Activated CD4-positive, CD25-positive, alpha-beta regulatory T cell (primary cell): ENCODE data around the gene EPB41L1.

Experiments used
- DNase-seq, 4 experiments: peaks; one replicate each; lab custom pipeline; 2025; lab: John Stamatoyannopoulos, UW

The EPB41L1 gene

DNA sequence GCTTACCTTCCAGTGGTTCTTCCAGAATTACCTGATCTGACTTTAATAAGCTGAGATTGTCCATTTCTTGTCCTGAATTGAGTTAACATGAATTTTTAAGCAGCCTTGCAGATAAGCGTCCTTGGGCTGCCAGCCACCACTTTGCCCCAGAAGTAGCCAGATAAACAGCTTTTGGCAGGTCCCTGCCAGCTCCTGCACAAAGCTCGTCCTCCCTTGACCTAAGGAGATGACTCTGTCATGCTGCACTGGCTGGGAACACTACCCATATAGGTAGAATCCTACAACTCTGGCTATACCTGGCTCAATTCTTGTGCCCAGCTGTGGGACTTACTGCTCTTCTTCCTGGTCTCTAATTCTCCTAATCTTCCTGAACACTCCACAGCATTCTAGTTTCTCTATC is 42.1 kb downstream of the EPB41L1 start:
- no peak for DNase-seq

DNA sequence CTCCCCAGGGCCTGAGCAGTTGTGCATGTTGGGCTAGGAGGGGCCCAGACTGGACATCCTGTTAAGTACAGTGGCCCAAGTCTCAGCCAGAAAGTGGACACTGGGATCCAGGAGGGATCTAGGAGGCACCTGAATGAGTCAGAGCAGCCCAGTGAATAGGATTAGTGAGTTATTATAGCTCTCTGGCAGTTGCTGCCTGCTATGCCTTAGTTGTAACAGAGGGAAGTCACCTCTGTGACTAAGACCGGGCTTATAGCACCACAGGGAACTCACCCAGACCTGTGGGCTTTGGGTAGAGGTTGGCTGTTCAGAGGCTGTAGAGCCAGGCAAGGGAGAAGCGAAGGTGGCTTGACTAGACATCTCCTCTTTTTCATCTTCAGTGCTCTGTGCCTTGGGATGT is 42.7 kb downstream of the EPB41L1 start:
- DNase-seq = no peak

DNA sequence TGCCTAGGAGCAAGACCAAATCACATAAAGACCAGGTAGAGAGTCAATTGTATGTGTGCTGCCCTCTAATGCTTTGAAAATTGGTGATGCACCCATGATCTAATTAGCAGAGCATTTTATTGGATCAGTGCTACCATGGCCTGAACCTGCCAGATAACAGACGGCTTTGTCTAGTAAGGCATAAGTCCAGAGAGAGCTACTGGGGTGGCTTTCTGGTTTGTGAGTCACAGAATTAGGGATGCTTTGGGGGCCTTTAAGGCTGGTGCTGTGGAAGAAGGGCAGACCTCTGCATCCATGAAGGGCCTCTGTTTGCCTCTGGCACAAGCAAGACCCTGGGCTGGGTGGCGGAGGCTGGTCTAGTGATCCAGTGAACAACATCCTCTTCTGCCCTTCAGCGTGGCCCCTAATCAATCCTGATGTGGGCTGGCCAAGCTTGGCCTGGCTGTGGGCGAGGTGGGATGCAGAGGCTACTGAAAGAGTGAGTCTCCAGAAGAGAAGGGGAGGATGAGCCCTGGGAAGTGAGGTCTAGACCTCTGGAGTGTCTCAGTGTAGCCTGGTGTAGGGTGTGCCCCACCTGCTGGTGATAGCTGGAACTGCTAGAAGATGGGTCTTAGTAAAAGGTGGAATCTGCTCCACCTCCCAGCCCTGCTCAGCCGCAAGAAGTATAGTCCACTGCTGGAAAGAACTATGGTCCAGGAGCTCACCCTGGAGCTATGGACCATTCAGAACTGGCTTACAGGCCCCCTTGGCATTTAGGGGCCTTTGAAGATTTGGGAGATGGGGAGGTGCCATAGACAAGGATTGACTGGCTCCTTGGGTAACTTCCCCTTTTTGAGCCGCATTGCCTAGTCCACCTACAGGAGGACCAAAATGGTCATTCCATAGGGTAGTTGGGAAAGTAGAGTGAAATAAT is 45.1 kb downstream of the EPB41L1 start:
- DNase-seq = peak; percentile 40 to 74 (median 55)

DNA sequence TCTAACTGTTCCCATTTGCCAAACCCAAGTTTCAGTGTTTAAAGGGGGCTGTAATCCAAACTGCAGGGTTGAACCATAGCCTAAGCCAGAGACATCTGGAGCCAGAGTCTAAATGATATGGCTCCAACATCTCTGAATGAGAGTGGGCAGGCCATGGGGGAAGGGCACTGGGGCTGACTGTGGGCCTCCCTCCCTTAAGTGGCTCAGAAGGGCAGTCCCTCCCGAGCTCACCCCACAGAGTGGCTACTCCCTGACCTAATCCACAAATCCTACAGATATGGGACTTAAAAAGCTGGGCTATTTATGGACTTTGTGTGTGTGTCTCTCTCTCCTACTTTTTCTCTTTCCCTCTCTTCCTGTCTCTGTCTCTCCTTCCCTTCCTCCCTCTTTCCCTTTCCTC is 45.9 kb downstream of the EPB41L1 start:
- no peak for DNase-seq

DNA sequence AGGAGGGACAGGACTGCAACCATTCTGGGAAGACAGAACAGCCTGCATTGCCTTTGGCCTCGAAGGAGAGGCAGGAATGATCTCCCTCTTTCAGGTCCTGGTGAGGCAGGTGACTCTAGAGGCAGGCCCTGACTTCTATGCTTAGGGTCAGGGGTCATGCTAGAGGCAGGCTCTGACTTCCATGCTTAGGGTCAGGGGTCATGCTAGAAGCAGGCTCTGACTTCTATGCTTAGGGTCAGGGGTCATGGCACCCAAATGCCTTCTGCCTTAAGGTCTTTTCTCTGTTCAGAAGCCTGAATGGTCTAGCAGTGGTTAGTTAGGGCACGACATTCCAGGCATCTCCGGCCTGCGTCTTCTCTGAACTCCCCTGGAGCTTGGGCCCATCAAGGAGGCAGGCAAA is 46.7 kb downstream of the EPB41L1 start:
- no peak for DNase-seq

DNA sequence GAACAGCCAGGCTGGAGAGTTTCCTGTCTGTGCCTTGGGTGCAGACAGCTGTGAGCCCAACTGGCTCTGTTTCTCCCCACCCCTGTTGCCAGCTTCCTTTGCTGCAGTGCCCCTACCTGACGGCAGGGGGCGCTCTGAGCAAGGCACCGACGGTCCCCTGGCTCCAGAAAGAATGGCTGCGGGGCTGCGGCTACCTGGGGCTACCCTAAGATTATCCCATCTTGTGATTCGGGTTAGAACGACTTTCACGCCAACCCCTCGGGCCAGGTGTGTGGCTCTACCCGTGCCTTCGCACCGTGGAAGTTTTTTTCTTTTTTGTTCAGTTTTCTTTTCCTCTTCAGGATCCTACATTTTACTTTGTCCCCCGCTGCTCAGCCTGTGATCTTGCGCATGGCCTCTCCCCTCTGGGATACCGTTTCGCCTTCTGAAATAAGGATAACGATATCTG is 48.4 kb downstream of the EPB41L1 start:
- DNase-seq = peak; percentile 50 to 73 (median 58)

DNA sequence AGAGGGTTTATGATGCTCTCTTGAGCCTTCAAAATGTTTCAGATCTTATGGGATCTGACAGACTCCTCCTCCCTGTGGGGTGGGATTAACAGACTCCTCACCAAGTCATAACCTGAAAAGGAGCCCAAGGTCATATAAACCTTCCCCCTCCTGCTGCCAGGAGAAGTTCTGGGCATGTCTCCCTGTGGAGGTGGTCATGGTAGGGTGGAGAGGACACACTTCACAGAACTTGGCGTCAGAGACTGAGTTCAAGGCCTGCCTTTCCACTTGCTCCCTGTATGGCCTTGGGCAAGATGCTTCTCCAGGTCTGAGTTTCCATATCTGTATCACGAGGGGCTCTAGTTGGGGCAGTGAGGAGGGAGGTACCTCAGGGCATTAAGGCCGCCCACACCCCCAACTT is 49.3 kb downstream of the EPB41L1 start:
- DNase-seq = no peak

DNA sequence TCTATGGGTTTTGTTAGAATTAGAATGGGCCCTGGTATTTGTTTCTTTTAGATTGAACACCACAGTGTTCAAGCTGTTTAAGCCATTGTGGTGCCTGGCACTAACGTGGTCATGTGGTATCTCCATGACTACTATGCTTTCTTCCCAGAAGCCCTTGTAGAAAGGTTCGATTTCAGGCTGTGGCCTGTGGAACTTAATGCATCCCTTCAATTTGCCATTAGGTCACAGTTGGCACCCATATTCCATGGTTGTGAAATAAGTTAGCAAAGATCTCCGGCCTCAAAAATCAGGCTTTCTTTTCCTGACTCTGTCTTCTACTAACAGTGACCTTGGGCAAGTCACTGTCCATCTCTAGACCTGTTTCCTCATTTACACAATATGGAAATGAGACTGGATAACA is 50.5 kb downstream of the EPB41L1 start:
- DNase-seq = no peak

DNA sequence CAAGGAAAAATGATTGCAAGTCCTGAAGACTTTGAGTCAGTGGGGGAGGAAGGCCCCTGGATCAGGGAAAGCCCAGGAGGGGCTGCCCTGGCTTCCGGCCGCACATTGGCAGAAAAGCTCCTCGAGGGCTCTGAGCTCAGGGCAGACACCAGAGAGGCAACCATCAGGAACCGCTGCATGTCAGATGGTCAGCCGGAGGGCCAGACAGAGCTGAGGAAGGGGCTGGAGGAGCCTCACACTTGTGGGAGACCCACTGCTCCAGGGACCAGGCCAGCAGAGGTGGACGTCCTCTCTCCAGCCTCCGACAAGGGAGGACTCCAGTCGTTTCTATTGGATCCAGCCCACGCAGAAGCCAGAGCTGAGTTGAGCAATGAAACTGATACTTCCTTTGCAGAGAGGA is 51.5 kb downstream of the EPB41L1 start:
- DNase-seq = no peak

DNA sequence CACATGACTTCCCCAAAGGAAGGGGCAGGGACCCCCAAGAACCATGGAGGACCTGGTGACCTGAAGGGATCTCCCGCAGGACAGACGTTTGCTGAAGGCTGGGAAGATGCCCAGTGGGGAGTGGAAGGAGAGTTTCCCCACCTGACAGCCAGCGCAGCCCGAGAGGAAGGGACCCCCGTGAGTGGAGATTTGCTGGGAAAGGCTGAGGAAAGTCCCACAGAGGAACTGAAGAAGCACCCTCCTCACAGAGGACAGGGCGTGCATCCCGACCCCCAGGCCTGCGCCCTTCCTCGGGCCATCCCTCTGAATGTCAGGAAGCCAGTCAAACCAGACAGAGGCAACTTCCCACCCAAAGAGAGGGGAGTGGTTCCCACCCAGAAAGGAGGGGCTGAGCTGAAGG is 52.1 kb downstream of the EPB41L1 start:
- DNase-seq = no peak

DNA sequence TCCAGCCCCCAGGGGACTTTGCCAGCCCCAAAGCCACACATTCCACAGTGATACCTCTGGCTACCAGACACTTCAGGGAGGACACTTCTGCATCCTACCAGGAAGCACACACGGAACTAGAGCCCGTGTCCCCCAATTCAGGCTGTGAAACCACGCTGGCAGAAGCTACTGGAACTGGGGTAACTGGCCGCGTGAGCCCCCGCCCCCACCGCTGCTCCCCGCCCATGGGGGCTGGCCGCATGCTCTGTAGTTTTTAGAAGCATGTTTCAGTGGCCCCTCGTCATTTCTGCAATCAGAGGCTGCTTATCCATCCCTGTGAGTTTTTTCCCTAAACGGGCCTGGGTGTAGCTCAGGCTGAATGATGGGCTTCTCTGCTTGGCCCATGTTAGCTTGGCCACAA is 53.1 kb downstream of the EPB41L1 start:
- no peak for DNase-seq

DNA sequence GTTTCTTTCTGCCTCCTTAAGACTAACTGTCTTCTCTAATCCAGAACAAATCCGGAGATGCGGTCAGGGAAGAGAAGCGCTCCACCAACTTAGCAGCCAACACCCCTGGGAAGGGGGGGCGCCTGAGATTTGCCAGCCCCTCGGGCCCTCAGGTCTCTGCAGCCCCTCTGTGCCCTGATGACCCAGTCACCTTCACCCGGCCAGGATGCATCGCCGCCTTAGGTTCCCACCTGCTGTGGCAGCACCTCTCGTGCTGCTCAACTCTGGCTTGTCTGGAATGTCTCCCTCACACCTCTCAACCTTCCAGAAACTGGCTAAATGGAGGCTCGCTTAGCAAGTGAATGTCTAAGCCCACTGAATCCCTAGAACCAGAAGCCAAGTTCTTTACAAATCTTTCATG is 53.7 kb downstream of the EPB41L1 start:
- DNase-seq = no peak

DNA sequence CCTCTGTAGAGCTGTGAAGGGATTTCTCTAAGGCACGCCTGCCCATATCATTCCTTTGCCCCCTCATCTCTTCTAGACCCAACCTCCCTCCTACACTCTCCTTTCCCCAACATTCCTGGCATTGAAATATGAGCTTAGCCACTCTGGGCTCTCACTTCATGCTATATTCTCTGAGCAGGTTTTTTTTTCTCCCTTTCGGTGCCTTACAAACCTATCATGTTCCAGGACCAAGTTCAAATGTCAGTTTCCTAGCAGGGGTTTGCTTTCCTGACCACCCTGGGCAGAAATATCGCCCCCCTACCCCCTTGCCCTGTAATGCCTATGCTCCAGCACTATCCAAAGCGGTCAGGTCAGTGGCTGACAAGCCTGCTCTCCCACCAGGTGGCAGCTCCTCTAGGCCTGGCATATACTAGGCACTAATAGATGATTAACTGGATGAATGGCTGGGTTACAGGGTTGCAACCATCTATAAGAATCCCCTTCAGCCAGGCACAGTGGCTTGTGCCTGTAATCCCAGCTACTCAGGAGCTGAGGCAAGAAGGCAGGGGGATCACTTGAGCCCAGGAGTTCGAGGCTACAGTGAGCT is 56.0 kb downstream of the EPB41L1 start:
- DNase-seq = no peak

DNA sequence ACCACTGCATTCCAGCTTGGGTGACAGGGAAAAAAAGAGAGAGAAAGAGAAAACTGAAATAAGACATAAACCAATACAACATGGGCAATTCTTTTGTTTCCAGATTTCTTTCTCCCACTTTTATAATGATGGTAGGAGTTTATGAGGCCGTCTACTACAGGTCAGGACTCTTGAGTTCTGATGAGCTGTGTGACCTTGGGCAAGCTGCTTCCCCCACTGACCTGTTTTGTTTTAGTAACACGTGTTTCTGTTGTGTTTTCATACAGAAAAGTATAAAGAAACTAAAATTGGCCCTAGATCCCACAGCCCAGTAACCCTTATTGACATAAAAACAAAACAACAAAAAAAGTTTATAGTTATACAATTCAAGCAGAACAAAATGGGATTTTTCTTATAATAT is 58.8 kb downstream of the EPB41L1 start:
- no peak for DNase-seq

DNA sequence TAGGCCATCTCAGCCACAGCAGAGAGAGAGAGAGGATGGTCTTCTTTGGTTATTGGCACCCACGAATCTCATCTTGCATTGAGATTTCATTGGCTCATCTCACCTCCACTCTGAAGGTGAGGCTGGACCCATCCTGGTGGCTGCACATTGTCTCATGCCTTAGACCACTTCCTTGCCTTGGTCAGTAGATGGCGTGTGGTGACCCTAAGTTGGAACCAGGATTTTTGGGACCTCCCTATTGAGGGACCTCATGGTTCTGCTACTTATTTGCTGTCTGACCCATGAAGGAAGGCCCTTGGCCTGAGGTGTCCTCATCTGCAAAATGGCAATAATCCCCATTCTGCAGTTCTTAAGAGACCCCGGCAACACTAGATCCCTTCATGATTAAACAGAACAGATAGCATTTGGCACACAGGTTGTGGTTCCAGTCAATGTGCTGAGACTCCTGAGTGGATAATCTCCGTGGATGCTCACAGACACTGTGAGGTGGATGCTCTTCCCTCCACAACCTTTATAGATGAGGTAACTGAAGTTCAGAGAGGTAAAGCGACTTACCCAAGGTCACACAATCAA is 60.2 kb downstream of the EPB41L1 start:
- no peak for DNase-seq

DNA sequence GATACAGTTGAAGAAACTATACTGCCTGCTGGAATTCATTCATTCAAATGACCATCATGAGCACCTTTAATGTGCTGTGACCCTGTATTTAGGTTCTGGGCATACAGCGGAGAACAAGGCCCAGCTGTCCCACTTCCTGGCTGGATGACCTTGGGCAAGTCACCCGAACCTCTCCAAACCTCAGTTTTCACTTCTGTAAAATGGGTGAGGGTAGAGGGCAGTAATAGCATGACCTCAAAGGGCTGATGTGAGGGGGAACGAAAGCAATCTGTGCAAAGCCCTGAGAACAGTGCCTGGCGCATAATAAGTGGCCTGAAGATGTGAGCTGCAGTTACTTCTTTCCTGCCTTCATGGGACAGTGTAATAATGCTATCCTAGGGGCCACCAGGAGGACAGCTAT is 61.2 kb downstream of the EPB41L1 start:
- no peak for DNase-seq

DNA sequence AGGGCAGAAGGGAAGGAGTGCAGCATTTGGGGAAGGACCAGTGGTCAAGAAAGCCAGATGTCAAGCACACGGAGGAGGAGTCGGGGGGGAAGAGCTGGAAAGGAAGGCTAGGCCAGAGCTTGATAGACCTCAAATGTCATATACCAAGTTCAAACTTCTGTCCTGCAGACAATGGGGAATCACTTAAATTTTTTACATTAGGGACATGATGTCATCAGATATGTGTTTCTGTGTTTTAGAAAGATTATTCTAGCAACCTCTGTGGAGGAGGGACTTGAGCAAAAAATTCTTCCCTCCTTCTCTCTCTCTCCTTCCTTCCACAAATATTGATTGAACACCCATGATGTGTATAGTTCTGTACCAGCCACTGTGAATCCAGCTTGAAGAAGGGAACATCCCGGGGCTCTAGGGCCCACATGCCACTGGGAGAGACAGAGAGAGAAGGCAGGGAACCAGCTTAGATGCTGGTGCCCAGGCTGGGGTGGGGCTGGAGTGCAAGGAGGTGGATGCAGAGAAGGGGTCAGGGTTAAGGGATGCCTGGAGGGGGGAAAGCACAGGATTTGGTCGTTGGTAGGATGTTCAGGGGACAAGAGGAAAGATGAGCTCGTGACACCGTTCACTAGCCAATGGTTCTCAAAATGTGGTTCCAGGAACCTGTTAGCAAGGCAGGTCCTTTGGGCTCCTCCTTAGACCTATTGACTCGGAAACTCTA is 61.9 kb downstream of the EPB41L1 start:
- DNase-seq = no peak

DNA sequence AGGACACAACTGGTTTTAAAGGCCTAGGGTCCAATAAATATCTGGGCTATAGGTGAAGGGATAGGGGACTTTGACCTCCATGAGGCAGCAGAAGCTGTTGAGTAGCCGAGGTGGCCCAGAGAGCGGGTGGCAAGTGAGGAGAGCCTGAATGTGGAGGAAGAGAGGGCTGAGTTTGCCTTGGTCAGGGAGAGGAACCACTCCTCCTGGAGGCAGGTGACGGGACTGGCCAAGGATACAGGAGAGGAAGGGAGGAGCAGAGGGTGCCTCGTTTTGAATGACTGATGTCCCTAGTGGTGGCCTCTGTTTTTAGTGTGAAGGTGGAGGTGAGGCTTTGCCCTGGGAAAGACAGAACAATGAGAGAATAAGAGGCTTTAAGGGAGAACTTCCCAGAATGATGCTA is 62.7 kb downstream of the EPB41L1 start:
- no peak for DNase-seq

DNA sequence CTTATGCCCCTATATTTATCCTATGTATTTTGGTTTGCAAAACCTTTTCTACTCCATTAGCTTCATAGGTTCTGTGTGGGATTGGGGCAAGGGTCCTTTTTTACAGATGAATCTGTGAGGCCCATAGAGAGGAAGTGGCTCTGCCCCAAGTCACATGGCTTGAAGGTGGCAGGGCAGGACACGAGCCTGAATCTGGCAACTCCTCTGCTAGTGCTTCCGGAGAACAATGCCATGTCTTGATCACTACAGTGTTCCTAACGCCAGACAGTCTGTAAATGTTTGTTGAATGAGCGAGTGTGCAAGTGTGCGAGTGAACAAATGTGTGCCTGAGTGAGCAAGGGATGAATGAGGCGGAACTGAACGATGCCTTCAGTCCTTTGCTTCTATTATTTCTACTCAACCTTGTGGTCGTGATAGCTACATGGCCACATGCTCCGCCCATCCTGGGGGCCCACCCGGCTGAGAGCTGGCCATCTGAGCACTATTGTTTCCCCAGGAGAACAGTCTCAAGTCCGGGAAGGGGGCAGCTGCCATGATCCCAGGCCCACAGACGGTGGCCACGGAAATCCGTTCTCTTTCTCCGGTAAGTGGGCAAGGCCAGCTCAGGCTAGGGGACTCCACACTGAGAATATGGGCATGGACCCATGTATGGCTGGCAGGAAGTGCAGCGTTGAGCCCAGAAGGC is 64.0 kb downstream of the EPB41L1 start:
- no peak for DNase-seq

DNA sequence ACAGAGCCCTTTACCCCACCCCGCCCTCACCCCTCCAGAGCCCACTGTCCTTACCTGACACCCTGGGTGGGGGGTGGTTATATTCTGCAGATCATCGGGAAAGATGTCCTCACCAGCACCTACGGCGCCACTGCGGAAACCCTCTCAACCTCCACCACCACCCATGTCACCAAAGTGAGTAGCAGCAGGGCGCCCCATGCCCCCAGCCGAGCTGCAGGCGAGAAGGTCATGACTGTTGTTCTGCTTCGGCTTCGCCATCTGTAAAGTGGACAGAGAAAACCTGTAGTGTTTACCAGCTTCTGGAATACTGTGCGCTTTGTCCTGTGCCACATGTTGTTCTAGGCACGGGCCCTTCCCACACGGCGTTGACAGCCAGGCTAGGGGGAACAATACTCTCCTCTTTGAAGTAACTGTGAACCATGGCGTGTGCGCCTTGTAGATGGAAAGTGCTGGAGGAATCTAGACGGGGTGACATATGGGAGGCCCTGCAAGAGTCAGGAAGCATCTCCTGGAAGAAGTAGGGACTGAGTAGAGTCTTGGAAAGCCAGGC is 65.2 kb downstream of the EPB41L1 start:
- no peak for DNase-seq

DNA sequence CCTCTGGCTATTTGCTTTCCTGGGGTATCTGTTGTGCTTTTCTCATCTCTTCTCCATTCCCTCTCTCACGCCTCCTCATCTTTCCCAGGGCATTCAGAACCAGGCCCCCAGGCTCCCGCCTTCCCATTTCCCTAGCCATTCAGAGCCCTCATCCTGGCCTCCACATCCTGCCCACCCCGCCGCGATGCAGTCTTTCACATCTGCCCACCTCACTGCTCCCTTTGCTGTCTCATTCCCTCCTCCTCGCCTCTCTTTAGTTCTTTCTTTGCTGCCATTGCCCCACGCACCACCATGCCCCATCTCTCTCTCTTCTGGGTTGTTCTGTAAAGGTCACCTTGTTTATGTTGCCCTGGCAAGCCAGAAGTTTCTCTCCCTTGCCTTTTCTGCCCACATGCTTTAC is 71.1 kb downstream of the EPB41L1 start:
- DNase-seq = no peak

DNA sequence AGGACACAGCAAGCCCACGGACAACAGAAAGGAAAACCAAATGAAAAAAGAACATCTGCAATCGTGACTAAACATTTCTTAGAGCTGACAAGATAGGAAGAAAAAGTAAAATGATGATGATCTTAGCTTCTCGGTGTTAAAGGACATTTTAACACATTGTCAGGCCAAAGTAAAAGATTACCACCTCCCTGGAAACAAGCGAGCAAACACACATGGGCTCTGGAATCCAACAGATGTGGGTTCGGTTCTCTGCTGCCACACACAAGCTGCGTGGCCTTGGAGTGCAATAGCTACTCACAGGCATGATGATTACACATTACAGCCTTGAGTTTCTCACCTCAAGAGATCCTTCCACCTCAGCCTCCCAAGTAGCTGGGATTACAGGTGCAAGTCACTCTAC is 74.2 kb downstream of the EPB41L1 start:
- no peak for DNase-seq
